HG03103 (cell line): ENCODE measurements around the gene IL3.

Experiments used
- ATAC-seq: cut with Tn5 transposase; IDR thresholded peaks from one replicate; pipeline ENCODE4 v1.9.1; 2021; ENCODE audit warnings: low read depth; ENCODE audit not compliant: unreplicated experiment

The IL3 gene

DNA sequence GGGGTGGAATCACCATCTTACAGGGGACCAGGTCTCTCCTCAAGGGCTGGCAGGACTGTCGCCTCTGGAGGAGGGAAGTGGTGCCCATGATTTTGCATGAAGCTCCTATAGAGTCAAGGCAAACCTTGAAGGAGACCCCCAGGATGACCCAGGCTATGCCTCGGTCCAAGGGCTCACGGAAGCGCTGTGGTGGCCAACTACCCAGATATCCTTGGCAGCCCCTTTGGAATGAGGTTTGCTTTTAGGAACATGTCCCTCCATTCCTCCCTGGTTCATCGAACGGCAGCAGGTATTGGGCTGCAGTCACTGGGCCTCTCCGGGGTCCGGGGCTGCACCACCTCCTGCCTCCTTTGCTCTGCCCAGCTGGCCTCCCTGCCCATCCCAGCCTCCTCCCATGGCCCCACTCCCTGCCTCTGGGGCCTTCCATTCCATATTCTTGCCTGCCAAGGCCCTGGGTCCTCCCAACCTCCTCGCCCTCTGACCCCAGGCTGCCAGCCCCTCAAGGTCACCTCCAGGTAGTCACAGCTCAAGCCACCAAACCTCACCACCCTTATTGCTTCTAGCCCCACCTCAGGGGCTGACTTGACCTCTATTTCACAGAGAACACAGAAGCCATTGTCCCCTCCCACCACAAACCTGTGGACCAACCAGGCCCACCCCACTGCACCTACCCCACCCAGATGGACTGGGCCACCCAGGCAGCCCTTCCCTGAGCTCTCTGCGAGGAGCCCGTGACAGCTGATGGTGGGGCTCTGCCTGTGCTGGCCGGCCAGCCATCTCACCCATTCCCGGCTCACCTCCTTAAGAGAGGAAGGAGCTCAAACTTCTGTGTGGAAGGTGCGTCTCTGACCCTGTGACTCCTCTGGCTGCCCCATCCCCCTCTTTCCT, 3.6 kb upstream of the IL3 start:
- no peak for ATAC-seq

DNA sequence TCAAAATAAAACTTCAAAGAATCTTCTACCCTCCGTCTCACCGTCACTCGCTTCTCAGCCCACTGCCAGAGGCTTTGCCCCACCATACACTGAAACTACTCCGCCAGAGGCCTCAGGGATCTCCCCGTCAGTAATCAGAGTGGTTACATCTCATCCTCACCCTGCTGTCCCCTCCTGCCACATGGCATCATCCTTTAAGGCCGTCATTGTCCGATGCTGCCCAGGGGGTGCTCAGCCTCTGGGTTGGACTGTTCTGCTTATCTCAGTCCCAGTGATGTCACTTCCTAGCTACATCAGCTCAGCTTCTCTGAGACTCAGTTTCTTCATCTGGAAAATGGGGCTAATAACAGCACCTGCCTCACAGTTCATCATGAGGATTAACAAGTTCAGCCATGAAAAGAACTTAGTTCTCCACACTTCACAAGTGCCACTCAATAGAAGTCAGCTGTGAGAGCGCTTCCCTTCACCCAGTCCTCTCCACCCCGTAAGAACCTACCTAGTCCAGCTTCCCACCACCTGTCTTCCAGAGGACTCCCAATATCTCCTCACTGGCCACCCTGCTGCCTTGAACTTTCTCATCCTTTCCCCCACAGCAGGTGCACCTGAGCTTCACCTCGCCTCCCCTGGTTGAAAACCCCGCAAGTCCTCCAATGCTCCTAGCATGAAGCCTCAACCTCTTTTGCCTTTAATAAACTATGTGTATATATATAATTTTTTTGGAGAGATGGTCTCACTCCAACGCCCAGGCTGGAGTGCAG, 2.8 kb upstream of the IL3 start:
- ATAC-seq = no peak

DNA sequence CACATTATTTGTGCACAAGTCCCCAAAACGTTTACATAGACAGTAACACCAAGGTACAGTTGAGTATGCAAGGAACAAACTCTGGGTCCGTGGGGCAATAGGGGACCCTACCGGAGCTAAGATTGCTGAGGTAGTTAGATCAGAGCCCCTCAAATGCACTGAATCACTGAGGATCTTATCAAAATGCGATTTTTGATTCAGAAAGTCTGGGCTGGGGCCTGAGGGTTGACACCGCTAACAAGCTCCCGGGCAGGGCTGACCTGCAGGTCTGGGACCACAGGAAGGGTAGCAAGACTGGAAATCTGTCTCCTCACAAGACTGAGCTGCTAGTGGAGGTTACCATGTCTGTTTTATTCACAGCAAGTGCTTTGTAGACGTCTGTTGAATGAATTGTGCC, 1.8 kb upstream of the IL3 start:
- ATAC-seq = no peak

DNA sequence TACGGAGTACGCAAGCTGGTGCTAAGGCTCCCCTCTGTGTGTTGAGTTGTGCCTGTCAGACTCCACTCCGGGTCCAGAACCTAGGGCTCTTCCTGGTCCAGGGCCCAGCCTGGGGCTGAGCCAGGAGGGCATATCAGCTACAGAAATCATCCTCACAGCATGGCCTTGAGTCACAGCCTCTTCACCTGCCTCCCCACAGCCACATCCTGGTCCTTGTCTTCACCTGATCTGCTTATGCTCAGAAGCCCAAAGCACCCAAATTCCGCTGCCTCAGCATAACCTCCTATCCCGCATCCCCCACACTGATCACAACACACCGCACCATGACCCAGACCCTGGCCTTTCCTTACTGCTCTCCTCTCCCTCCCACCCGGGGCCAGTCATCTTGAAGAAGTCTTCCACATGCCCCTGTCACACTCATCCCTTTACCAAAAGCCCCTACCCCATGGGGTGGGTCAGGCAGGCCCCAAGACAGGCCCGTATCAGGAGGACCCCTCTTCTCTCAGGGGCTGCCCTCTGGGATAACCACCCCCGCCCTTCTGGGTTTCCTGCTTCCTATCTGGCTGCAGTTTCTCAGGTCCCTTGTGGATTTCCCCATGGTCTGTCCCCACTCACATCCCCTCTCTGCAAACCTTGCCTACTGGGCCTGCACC, 1.3 kb upstream of the IL3 start:
- no peak for ATAC-seq

DNA sequence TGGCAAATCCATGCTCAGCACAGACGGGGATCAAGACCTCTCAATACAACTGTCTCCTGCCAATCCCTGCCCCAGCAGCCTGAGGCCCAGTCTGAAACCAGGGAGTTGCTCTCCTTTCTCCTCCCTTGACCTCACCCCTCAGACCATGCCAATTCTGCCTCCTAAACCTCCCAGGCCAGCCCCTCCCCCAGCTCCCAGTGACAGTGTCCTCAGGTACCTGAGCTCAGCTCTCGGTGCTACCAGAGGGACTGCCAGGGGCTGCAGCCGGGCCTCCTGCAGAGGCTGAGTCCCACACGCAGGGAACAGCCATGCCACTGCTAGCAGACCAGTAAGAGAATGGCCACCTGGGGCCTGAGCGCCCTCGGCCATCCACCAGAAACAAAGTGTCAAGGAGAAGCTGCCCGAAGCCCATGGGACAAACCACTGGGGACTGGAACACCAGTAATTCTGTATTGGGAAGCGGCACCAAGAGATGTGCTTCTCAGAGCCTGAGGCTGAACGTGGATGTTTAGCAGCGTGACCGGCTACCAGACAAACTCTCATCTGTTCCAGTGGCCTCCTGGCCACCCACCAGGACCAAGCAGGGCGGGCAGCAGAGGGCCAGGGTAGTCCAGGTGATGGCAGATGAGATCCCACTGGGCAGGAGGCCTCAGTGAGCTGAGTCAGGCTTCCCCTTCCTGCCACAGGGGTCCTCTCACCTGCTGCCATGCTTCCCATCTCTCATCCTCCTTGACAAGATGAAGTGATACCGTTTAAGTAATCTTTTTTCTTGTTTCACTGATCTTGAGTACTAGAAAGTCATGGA, 557 bp upstream of the IL3 start:
- ATAC-seq = no peak

DNA sequence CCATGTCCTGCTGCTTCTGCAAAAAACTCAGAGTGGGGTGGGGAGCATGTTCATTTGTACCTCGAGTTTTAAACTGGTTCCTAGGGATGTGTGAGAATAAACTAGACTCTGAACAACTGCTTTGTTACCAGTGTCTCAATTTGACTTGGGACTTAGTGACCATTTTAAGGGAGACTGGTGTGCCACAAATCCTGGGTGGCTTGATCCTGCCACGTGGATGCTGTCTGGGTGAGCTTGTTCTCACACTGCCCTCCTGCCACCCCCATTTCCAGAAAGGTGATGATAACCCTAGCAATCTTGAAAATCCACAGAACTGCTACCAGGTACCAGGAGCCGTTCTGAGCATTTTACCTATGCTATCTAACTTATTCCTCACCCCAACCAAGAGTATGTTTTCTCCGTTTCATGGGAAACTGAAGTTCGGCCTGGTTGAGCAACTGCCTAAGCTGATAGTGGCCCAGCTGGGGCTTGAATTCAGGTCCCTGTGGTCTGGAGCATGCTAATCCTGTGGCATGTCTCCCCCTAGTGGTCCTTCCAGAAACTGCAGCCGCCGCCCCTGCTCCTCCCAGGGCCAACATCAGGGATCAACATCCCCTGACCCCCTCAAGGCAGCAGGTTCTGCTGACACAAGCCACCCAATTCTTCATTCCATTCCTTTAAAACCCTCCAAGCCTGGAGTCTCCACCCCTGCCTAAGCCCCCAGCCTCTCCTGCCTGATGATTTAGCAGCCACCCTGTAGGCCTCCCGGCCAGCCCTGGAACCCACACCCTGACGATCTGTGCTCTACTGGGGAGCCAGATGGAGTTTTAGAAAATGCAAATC, 2.8 kb downstream of the IL3 start:
- ATAC-seq = peak; percentile 51

DNA sequence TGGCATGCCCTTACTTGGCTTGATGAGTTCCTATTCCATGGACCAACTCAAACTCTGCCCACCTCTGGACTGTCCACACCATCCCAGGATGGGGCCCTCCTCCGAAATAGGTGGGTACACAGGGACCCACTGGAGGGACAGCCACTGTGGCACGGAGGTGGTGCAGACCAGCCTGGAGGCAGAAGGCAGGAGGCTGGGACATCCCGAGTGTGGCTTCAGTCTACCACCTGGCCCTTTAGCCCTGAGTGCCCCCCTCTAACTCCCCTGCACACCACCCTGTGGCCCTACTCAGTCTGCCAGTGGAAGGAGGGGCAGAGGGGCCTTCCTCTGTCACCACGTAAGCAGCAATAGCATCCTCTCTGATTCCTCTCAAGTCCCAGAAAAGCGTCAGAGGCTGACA, 3.7 kb downstream of the IL3 start:
- ATAC-seq = no peak

DNA sequence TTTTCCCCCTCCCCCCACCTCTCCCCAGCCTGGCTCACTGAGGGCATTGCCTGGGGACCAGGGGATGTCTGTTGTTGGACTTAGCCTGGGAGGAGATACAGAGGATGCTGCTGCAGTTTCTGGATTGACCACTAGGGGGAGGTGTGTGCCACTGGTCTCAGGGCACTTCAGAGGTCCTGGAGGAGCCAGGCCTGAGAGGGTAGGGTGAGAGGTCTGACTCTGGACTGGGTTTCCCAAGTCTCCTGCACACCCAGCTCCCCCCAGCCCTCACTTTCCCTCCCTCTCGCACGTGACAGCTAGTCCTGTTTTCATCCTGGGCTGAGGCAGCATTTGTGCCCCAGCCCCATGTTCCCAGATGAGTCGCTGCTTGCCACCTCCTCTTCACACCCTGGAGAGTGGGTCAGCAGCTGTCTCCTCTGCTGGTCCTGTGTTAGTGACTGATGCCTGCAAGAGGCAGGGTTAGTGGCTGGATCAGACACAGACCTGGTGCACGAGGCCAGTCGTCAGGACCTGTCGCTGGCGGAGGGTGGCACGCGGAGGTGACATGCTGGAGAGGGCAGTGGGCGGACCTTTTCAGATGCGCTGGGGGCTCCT, 4.4 kb downstream of the IL3 start:
- no peak for ATAC-seq

DNA sequence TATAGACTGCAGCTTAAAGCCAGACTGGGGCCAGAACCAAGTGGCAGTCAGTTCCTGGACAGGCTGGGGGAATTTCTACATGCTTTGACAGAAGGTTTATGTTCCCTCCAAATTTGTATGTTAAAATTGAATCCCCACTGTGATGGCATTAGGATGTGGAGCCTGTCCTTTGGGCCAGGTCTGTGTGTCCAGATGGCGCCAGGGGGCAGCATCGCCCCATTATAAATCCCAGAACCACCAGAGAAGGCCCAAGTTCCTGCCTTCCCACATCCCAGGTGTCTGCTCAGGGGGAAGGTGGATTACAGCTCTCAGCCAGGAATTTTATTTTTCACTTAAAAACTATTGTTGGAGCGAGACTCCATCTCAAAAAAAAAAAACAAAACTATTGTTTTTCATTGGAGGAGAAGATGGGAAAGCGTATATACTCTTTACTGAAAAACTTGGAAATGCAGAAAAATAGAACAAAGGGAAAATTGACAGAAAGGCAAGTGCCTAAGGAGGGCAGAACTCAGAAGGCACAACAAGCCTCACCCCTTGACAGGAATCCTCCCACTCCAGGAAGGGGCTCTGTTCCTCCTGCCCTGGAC, 5.0 kb downstream of the IL3 start:
- no peak for ATAC-seq

DNA sequence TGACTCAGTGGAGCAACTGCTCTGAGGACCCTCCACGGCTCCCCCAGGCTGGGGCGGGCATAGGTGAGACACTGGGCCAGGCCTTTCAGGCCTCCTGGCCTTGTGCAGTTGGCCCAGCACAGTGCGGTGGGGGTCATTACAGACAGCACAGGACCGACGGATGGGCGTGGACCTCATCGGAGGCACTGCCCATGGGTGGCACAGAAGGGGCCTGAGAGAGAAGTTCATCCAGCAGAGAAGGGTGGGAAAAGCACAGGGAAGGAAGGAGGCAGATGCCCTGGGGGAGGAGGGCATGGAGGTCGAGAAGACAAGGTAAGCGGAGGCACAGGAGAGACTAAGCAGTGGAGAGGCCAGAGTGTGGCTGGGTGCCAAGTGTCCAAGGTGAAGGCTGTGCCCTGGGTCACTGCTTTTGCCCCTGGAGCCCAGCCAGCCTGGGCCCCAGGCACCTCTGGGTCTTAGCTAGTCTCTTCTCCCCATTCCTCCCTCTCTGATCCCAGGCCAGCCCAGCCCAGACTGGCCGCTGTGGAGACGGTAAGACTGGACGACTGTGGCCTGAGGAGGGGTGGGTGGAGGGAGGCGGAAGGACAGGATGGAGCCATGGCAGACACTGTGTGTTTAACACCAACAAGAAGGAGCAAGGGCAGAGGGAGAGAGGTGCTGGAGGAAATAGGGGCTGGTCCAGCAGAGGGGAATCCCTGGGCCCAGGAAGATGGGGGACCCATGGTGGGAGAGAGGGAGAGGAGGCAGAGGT, 5.7 kb downstream of the IL3 start:
- no peak for ATAC-seq

DNA sequence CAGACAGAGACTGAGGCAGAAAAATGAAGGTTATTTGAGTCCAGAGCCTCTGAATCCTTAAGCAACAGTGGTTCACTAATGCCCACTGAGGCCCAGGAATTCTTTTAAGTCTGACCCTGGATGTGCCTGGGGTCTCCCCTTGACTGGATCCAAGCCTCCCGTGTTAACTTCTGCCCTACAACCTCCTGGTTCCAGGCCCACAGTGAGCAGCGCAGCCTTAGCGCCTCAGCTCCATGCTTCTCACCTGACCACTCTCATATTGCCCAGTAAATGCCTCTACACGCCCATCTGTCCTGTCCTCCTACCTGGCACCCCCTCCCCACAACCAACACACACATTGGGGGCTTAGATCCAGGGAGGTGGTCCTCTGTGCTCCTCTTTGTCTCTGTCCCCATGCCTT, 6.4 kb downstream of the IL3 start:
- ATAC-seq = no peak

DNA sequence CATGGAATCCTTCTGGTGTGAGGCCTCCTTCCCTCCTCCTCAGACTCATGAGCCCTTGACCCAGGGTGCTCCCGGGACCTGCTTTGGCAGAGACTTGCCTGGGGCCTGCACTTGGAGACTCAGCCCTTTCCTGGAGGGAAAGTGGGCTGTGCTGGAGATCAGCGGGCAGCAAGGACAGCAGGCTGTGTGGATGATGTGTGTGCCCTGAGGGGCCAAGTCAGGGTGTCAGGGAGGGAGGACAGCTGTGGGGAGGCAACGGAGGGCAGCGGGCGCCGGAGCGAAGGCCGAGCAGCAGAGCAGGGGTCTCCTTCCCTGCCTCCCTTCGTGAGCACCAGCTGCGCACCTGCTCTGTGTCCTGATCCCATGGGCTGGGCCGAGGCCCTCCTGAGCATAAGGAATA, 7.0 kb downstream of the IL3 start:
- no peak for ATAC-seq

DNA sequence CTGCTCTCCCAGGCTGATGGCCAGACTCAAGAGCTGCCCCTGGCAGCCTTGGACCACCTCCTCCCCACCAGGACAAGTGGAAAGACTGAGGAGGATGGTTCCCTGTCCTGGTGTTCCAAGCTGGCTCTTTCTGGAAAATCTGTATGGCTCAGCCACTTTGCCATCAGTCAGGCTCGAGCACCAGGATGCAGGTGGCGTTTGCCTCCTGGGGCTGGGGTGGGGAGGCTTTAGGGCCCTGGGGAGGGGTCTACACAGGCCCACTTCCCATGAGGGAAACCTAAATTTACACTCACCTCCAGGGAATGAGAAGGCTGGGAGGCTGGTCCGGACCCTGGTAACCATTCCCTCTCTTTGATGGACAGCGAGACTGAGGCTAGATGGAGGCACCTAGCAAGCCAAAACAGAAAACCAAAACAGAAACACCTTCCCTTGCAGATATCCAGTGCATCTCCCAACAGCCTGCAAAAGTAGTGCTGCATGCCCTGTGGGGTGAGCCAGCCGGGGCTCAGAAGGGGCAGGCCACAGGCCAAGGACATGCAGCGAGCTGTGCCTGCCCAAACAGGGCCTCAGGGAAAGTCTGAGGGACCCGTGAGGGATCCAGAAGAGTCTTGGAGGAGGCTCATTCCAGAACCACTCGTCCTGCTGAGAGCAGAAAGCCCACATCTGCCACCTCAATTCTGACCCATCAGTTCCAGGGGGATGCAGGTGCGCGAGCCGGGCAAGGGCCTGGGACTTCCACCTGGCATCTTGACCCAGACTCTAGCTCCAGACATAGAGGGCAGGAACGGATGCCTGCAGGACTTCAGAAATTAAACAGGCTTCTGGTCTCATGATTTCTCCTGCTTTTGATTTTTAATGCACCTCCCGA, 7.7 kb downstream of the IL3 start:
- no peak for ATAC-seq

DNA sequence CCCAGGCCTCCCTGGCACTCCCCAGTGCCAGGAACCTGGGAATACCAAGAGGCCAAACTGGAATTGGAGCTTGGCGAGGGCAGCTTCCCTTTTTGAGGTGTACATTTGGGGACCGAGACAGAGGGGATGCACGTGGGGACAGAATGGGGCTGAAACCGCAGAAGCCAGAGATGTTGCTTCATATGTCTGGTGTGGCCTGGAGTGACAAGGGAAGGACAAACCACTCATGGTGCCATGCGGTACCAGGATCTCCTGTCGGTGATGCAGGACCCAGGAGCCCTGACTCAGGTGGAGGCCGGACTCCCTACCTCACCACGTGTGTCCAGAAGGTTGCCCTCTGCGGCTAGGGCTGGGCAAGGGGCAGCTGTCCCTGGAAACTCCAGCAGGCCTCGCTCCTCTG, 9.1 kb downstream of the IL3 start:
- ATAC-seq = no peak

DNA sequence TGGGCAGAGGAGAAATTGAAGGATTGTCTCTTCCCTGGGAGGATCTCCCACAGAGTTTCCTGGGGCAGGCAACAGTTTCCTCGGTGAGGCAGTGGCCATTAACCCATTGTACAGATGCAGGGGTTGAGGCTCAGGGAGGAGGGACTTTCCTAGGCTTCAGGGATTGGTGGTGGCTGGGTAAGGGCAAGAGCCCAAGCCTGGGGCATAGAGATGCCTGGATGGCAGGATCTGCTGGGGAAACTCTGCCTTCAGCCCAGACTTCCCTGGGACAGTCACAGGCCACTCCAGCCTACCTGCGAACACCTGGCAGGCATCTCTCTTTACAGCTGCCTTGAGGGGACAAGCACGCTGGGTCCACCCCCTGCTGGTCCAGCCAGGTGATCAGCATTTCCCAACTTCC, 9.5 kb downstream of the IL3 start:
- ATAC-seq = no peak

DNA sequence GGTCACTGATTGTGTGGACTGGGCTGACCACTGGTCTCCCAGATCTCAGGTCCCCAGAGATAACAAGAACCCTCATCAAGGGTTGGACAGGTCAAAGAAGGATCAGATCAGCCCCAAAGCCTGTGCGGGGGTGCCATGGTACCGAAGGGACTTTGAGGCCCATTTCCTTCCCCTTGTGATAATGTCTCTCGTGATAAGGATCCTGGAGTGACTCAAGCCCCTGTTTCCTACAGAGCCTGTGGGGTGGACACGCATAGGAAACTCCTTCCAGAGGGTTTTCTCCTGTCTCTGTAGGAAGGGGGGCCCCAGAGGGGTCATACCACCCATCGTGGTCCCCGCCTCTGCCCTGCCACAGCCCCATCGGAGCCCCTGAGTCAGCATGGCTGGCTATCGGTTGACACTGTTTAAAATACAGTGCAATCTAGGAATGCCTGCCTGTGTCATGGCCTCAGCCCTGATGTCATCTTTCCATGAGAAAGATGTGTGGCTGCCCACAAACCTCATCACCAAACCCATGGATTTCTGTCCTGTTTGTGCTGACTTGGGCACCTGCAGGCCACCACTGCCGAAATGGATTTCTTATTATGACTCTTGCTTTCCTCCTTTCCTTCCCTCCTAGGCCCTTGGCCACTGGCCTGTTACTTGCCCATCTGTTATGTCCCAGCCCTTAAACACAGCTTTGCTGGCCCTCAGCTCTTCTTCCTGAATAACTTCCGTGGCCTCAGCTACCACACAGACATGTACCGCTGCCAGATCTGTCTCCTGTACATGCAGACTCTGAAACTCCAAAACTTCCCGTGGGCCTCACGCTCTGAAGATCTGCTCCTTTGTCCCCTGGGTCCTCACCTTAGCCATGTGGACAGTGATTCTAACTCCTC, 10.2 kb downstream of the IL3 start:
- no peak for ATAC-seq

DNA sequence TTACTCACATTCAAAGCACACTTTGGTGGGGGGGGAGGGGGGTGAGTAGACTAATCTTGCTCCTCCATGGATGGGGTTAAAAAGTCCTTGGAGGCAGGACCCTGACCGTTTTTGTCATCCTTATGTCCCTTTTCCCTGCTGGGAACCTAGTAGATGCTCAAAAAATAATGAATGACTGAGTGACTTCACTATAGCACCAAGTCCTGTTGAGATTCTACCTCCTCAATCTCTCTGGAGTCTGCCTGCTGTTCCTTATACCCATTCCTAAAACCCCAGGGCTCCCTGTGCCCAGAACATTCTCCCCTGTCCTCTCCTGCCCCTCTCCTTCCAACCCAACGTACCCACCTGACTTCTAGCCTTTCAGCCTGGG, 10.9 kb downstream of the IL3 start:
- no peak for ATAC-seq
